Testis (tissue), 3 donors: ENCODE data around the gene PPM1L. TPM values are rescaled to one million over a fixed set of nuclear protein-coding genes. Genes with fewer than 3 reads are reported as not detected.

Experiments
- DNase-seq: peaks from one replicate; pipeline ENCODE4 v3.0.0-alpha.2; 2019
- H3K27ac ChIP-seq, 2 donors: fragments of 200-600 bp; sonication (generic); one replicate each; pipeline ENCODE4 v1.5.1; 2019
- H3K27me3 ChIP-seq: fragments of 200-600 bp; sonication (generic); one replicate; pipeline ENCODE4 v1.5.1; 2019
- H3K36me3 ChIP-seq: fragments of 200-600 bp; sonication (generic); one replicate; pipeline ENCODE4 v1.5.1; 2017; ENCODE audit warnings: low read depth; ENCODE audit errors: missing control alignments
- H3K4me1 ChIP-seq: fragments of 200-600 bp; sonication (generic); one replicate; pipeline ENCODE4 v1.5.1; 2019
- H3K4me3 ChIP-seq, 2 donors: fragments of 200-600 bp; sonication (generic); one replicate each; pipeline ENCODE4 v1.5.1; 2017 to 2019
- H3K9me3 ChIP-seq: fragments of 200-600 bp; sonication (generic); one replicate; pipeline ENCODE4 v1.5.1; 2017
- CTCF ChIP-seq, 3 experiments: fragments of 450-650 bp in 2 of 3; fragments of 200-600 bp in 1 of 3; sonication (generic) in 1 of 3; IDR thresholded peaks; one replicate each; pipeline ENCODE4 v1.5.1; 2016 to 2019; ENCODE audit warnings: antibody characterized with exemption in 3 of 3, mild to moderate bottlenecking in 2 of 3, moderate library complexity in 1 of 3
- POLR2A ChIP-seq: fragments of 450-650 bp; IDR thresholded peaks from one replicate; pipeline ENCODE4 v1.6.1; 2017; ENCODE audit warnings: antibody characterized with exemption, mild to moderate bottlenecking, moderate library complexity
- WGBS, 2 donors: methylation state at CpG; one replicate each; pipeline ENCODE4 v1.1.5; 2018; 5-methylcytosine and 5-hydroxymethylcytosine counted together
- intact Hi-C: fragments of 100-400 bp; cut with DNase I; formaldehyde crosslinking; loops from one replicate; pipeline ENCODE4 v1.15.1; 2023; ENCODE audit warnings: low total_unique reads
- polyA plus RNA-seq: library from polyadenylated mRNA; stranded (reverse); fragments of 350-450 nt; fragmentation: Illumina TruSeq; extraction: RNeasy Lipid Tissue Mini Kit (QIAGEN cat#74804); gene quantifications from one replicate; pipeline ENCODE4 v1.2.3, GENCODE V29; 2014; ENCODE audit warnings: low read depth, low replicate concordance; ENCODE audit not compliant: insufficient read depth
- total RNA-seq, 2 donors: library from RNA; depleted of rRNA; stranded (reverse); fragments of >200 nt; gene quantifications; one replicate each; pipeline ENCODE4 v1.2.3, GENCODE V29; 2016

The PPM1L gene
- total and polyA plus RNA-seq, 3 donors from 2014 or later = 4.4 to 27.7 (median 19.6) TPM

DNA sequence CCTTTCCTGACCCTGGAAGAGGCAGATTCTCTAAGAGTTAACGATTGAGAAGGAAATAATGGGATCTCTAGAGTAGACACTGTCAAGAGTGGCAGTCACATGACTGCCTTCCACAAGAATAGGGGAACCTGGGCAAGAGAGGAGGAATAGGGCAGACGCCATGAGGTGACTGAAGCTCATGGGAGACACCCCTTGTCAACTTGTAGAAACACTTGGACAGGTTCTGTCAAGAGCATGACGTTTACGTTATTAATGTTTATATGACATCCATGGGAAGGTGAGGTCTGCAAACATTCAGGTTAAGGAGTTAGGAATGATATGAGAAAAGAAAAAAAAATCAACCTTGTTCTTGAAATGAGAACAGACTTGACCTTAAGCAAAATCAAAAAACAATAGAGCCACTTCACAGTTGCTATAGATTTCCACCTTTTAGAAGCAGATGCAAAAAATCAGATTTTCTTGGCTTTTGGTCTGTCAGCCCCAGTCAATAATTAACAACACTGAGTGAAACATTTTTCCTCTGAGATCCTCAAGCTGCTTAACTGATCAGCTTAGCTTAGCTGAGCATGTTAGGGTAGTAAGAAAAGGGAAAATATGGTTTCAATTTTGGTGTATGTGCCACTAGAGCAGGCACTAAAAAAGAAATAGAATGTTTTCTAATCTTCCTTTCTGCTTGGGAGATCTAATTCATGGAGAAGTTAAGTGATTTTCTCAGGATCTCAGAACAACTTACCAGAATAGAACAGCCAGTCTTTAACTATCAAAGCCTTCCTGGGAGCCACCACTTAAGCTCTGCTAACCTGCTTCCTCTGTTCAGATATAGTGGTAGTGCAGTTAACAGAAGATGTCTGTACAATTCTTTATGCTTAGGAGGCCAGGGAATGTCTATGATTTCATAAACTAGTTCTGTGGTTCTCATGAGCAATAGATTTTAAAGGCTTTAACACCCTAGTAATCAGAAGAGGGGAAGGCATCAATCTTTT is 232.2 kb downstream of the PPM1L start:
- H3K4me1 ChIP-seq = no peaks in the 10 kb centered on the region
- no peak for DNase-seq
- H3K27me3 ChIP-seq = no peaks in the 10 kb centered on the region
- H3K9me3 ChIP-seq = no peaks in the 10 kb centered on the region
- 89 to 91% methylated on average over 4 of the region's 4 CpGs for WGBS, 2 donors
- no peaks in the 10 kb centered on the region for H3K36me3 ChIP-seq
- no peak for TF ChIP-seq POLR2A
- no peak for TF ChIP-seq CTCF (IDR thresholded peaks at IDR 0.05)
- intact Hi-C loops = no loop called here
- H3K4me3 ChIP-seq = no peak overlapping the region
- no peak overlapping the region for H3K27ac ChIP-seq

DNA sequence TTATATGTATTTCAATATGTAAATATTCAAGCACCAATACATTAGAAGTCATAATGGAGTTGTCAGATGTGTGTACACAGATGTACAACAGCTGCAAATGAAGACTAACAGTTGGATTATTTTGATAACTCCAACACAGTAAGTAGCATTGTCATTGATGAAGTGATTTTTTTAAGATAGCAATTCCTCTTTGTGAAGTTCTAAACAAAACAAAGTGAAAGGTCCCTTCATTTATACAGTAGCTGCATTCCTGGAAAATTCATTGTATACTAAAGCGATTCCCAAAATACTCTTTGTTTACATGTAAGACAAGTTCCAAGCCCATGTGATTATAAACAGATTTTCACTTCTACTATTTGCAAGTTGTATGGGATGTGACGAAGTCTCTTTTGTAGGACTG is 234.4 kb downstream of the PPM1L start:
- Histone ChIP-seq H3K27ac (no peak overlapping the region), H3K27me3 (no peaks in the 10 kb centered on the region), H3K4me1 (no peaks in the 10 kb centered on the region), H3K9me3 (no peaks in the 10 kb centered on the region), H3K4me3 (no peak overlapping the region), H3K36me3 (no peaks in the 10 kb centered on the region)
- WGBS, 2 donors = 89 to 95% methylated on average over 2 of the region's 2 CpGs
- TF ChIP-seq CTCF (IDR thresholded peaks at IDR 0.05) (no peak), POLR2A (no peak)
- intact Hi-C loops = no loop called here
- no peak for DNase-seq

- Histone ChIP-seq H3K4me1 (no peaks in the 10 kb centered on the region), H3K4me3 (no peak overlapping the region), H3K27ac (no peak overlapping the region), H3K9me3 (no peaks in the 10 kb centered on the region), H3K36me3 (no peaks in the 10 kb centered on the region), H3K27me3 (no peaks in the 10 kb centered on the region)
- 83 to 95% methylated on average over 3 of the region's 3 CpGs for WGBS, 2 donors
- TF ChIP-seq CTCF (IDR thresholded peaks at IDR 0.05) = no peak
- no peak for TF ChIP-seq POLR2A
- intact Hi-C loops = no loop called here
- no peak for DNase-seq
Measured at GRCh38 chr3:160992712-160993111, 236.7 kb downstream of the PPM1L start.

DNA sequence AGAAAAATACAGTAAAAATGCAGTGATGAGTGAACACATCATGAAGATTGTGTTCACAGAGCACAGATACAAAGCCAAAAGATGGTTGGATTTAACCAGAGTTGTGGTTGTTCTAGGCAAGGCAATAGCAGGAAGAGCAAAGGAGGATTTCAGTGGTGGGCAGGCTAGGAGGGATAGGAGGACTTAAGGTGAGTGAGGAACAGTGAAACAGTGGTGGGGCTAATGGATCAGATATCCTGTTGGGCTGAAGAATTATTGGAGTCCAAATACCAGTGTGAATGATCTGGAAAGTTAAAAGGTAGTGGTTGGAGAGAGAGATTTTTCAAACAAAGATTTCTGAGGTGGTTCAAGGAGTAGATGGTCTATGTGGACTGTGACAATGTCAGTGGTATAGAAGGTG is 240.8 kb downstream of the PPM1L start:
- Histone ChIP-seq H3K4me3 (no peak overlapping the region), H3K4me1 (no peaks in the 10 kb centered on the region), H3K27me3 (no peaks in the 10 kb centered on the region), H3K9me3 (no peaks in the 10 kb centered on the region), H3K36me3 (no peaks in the 10 kb centered on the region), H3K27ac (no peak overlapping the region)
- TF ChIP-seq POLR2A = no peak
- TF ChIP-seq CTCF (IDR thresholded peaks at IDR 0.05) = no peak
- DNase-seq = no peak
- intact Hi-C loops = no loop called here

DNA sequence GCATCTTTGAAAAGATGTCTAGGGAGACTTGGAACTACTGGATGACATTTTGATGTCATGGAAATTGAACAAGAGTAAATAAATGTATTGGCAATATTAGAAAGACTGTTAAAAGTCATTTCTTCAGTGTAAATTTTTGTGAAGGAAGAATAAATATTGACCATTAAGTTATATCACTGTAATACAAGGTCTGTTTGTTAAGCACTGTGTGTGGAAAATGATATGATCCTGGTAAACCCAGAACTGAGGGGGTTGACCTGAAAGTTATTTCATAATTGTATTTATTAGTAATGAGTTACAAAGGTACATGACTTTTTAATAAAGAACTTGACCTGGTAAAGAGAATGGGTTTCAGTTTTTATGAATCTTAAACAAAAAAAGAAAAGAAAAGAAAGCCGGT is 242.6 kb downstream of the PPM1L start:
- no peaks in the 10 kb centered on the region for H3K4me1 ChIP-seq
- TF ChIP-seq POLR2A (no peak), CTCF (IDR thresholded peaks at IDR 0.05) (no peak)
- H3K9me3 ChIP-seq = no peaks in the 10 kb centered on the region
- 98 to 100% methylated on average over 1 of the region's 1 CpG for WGBS, 2 donors
- no peaks in the 10 kb centered on the region for H3K36me3 ChIP-seq
- no peaks in the 10 kb centered on the region for H3K27me3 ChIP-seq
- no peak for DNase-seq
- H3K4me3 ChIP-seq = no peak overlapping the region
- no peak overlapping the region for H3K27ac ChIP-seq
- intact Hi-C loops = no loop called here
